Stimulated activated CD8-positive, alpha-beta memory T cell treated with anti-CD3 and anti-CD28 coated beads, Interleukin-15, amount 100 ng/mL, for 4 hours (primary cell): Measurements from ENCODE around the gene PTGER4.
"Not testable (repeated sequence)": the region's sequence is repeated elsewhere in the genome, so short reads cannot be mapped to it uniquely, and the experiment has no call there.

Experiments used
- DNase-seq, 2 donors: peaks; one replicate each; pipeline ENCODE4 v3.0.0-alpha.2; 2020; ENCODE audit warnings: low read depth in 2 of 2

Gene PTGER4

GRCh38 chr5:40679913-40680681 is at the start of gene PTGER4:
PTGER4 (plus strand) TSS chr5:40679915; CDS start chr5:40680994, 1,079 bp downstream.
- no peak for DNase-seq

GRCh38 chr5:40630126-40630525 is 49.6 kb upstream of the PTGER4 start:
- DNase-seq = no peak

GRCh38 chr5:40631236-40631635 is 48.5 kb upstream of the PTGER4 start:
- no peak for DNase-seq

- no peak for DNase-seq
These were observed 45.6 kb upstream of the PTGER4 start for GRCh38 chr5:40634154-40634553.

- no peak for DNase-seq
These were observed 45.1 kb upstream of the PTGER4 start for GRCh38 chr5:40634593-40634992.

- not testable (repeated sequence) for DNase-seq
These were observed 40.2 kb upstream of the PTGER4 start for GRCh38 chr5:40639531-40639930.

- DNase-seq = no peak
These were observed 33.4 kb upstream of the PTGER4 start for GRCh38 chr5:40646266-40646665.

GRCh38 chr5:40648150-40648549 is 31.6 kb upstream of the PTGER4 start:
- DNase-seq = no peak

GRCh38 chr5:40649463-40650030 is 30.2 kb upstream of the PTGER4 start:
- DNase-seq = no peak

- no peak for DNase-seq
These were observed 28.5 kb upstream of the PTGER4 start for GRCh38 chr5:40651201-40651600.

GRCh38 chr5:40652441-40653220 is 27.1 kb upstream of the PTGER4 start:
- no peak for DNase-seq

GRCh38 chr5:40653221-40654022 is 26.3 kb upstream of the PTGER4 start:
- no peak for DNase-seq

- no peak for DNase-seq
These were observed 25.2 kb upstream of the PTGER4 start for GRCh38 chr5:40654377-40654991.

GRCh38 chr5:40655138-40655537 is 24.6 kb upstream of the PTGER4 start:
- DNase-seq = no peak

GRCh38 chr5:40656091-40656490 is 23.6 kb upstream of the PTGER4 start:
- DNase-seq = not testable (repeated sequence)

- no peak for DNase-seq
These were observed 22.9 kb upstream of the PTGER4 start for GRCh38 chr5:40656766-40657165.

GRCh38 chr5:40660751-40661150 is 19.0 kb upstream of the PTGER4 start:
- no peak for DNase-seq

- DNase-seq = no peak
These were observed 13.9 kb upstream of the PTGER4 start for GRCh38 chr5:40665635-40666298.

- DNase-seq = no peak
These were observed 13.1 kb upstream of the PTGER4 start for GRCh38 chr5:40666657-40667056.

- no peak for DNase-seq
These were observed 12.5 kb upstream of the PTGER4 start for GRCh38 chr5:40667161-40667663.
